Endodermal cell (in vitro differentiated cells): ENCODE data around the gene PHYKPL. TPM values are rescaled to one million over a fixed set of nuclear protein-coding genes. Genes with fewer than 3 reads are reported as not detected.
A peak's percentile ranks its signal among the peaks of the same experiment; 100 is the strongest.

Experiments
- DNase-seq: peaks from one replicate; pipeline ENCODE4 v3.0.0-alpha.2; 2017
- H3K27ac ChIP-seq: 2 replicates; pipeline ENCODE4 v1.5.1; 2013; ENCODE audit warnings: mild to moderate bottlenecking, low read depth, low read length, moderate library complexity
- H3K27me3 ChIP-seq: 2 replicates; pipeline ENCODE4 v1.6.1; 2013; ENCODE audit warnings: mild to moderate bottlenecking, low read length, moderate library complexity; ENCODE audit not compliant: insufficient read depth, control insufficient read depth, poor library complexity, severe bottlenecking
- H3K36me3 ChIP-seq: 2 replicates; pipeline ENCODE4 v1.7.0; 2013; ENCODE audit warnings: mild to moderate bottlenecking, low read length, moderate library complexity; ENCODE audit not compliant: control insufficient read depth, insufficient read depth
- H3K4me1 ChIP-seq: one replicate; pipeline ENCODE4 v1.7.0; 2013; ENCODE audit warnings: low read length; ENCODE audit not compliant: control insufficient read depth, insufficient read depth
- H3K4me3 ChIP-seq: 2 replicates; pipeline ENCODE4 v1.5.1; 2013; ENCODE audit warnings: mild to moderate bottlenecking, low read length, moderate library complexity
- H3K9ac ChIP-seq: 2 replicates; pipeline ENCODE4 v1.6.1; 2013; ENCODE audit warnings: mild to moderate bottlenecking, low read length, moderate library complexity; ENCODE audit not compliant: poor library complexity, severe bottlenecking; ENCODE audit errors: extremely low read depth
- H3K9me3 ChIP-seq: 2 replicates; pipeline ENCODE4 v1.6.1; 2013; ENCODE audit warnings: mild to moderate bottlenecking, low read length, moderate library complexity; ENCODE audit not compliant: control insufficient read depth
- H3K27ac Mint-ChIP-seq: 2 replicates; pipeline ENCODE4 v1.8.0; 2020; ENCODE audit warnings: mixed read lengths
- H3K27me3 Mint-ChIP-seq: 2 replicates; pipeline ENCODE4 v1.8.0; 2021; ENCODE audit warnings: mild to moderate bottlenecking, mixed read lengths; ENCODE audit not compliant: insufficient read depth
- H3K36me3 Mint-ChIP-seq: 2 replicates; pipeline ENCODE4 v1.8.0; 2020; ENCODE audit warnings: low read depth, mixed read lengths
- H3K4me1 Mint-ChIP-seq: 2 replicates; pipeline ENCODE4 v1.8.0; 2020; ENCODE audit warnings: mixed read lengths
- H3K4me3 Mint-ChIP-seq: 2 replicates; pipeline ENCODE4 v1.8.0; 2020; ENCODE audit warnings: mild to moderate bottlenecking, moderate library complexity, mixed read lengths
- H3K9me3 Mint-ChIP-seq: 2 replicates; pipeline ENCODE4 v1.8.0; 2020; ENCODE audit warnings: mild to moderate bottlenecking, mixed read lengths
- CTCF ChIP-seq: fragments of 200-600 bp; sonication (generic); conservative IDR thresholded peaks from 2 replicates; pipeline ENCODE4 v1.5.0; 2021; ENCODE audit warnings: antibody characterized with exemption, mild to moderate bottlenecking
- WGBS, 2 experiments: methylation state at CpG; one replicate each; pipeline versions ENCODE4 v1.1.5 to v1.1.7; 2013; ENCODE audit warnings: missing lambda C conversion rate in 2 of 2, mixed read lengths in 1 of 2; ENCODE audit not compliant: insufficient coverage in 1 of 2, insufficient read length in 1 of 2; 5-methylcytosine and 5-hydroxymethylcytosine counted together
- total RNA-seq, 2 donors: library from RNA; stranded (reverse); fragmentation: NEBNext Ultra II Directional in 1 of 2; extraction: Animal tissue kit (Norgen Biotek cat#: 25700) in 1 of 2; gene quantifications; 2 replicates in 1 of 2; 3 replicates in 1 of 2; pipeline ENCODE4 v1.2.1, GENCODE V29; 2021

PHYKPL gene
- total RNA-seq, 2 donors from 2014 or later = 59.9 to 82.5 TPM

- no peak for TF ChIP-seq CTCF
- Histone ChIP-seq H3K9me3 (no peaks in the 10 kb centered on the region), H3K27ac (peak overlapping the region; percentile 40), H3K9ac (no peak overlapping the region), H3K4me3 (no peak overlapping the region), H3K4me1 (no peaks in the 10 kb centered on the region), H3K36me3 (peaks cover 98% of the 10 kb centered on the region), H3K27me3 (no peaks in the 10 kb centered on the region)
- Mint-ChIP-seq H3K36me3 (peaks cover 83% of the 10 kb centered on the region), H3K9me3 (no peaks in the 10 kb centered on the region), H3K27ac (peak overlapping the region; percentile 72), H3K4me3 (no peak overlapping the region), H3K4me1 (peaks cover 4% of the 10 kb centered on the region), H3K27me3 (no peaks in the 10 kb centered on the region)
- DNase-seq = no peak
- WGBS, 2 experiments = 97 to 100% methylated on average over 1 to 3 of the region's 3 CpGs
These were observed 20.2 kb downstream of the PHYKPL start for GRCh38 chr5:178212241-178213002.

GRCh38 chr5:178211095-178212048 is 21.2 kb downstream of the PHYKPL start:
- Mint-ChIP-seq H3K9me3 (no peaks in the 10 kb centered on the region), H3K4me3 (no peak overlapping the region), H3K36me3 (peaks cover 83% of the 10 kb centered on the region), H3K27ac (peak overlapping the region; percentile 59), H3K27me3 (no peaks in the 10 kb centered on the region), H3K4me1 (peaks cover 12% of the 10 kb centered on the region)
- Histone ChIP-seq H3K36me3 (peaks cover 99% of the 10 kb centered on the region), H3K9ac (no peak overlapping the region), H3K9me3 (no peaks in the 10 kb centered on the region), H3K27ac (no peak overlapping the region), H3K27me3 (no peaks in the 10 kb centered on the region), H3K4me1 (no peaks in the 10 kb centered on the region), H3K4me3 (no peak overlapping the region)
- 95 to 98% methylated on average over 6 to 8 of the region's 8 CpGs for WGBS, 2 experiments
- no peak for TF ChIP-seq CTCF
- DNase-seq = peak; percentile 51

- peaks cover 85% of the 10 kb centered on the region for H3K36me3 Mint-ChIP-seq
These were observed 21.9 kb downstream of the PHYKPL start for GRCh38 chr5:178210686-178211085.

More at GRCh38 chr5:178210686-178211085, 21.9 kb downstream of the PHYKPL start:
- no peaks in the 10 kb centered on the region for H3K9me3 Mint-ChIP-seq
- 96 to 100% methylated on average over 2 to 5 of the region's 5 CpGs for WGBS, 2 experiments
- Histone ChIP-seq H3K9ac (no peak overlapping the region), H3K4me1 (no peaks in the 10 kb centered on the region), H3K9me3 (no peaks in the 10 kb centered on the region), H3K27ac (no peak overlapping the region), H3K36me3 (peaks cover 99% of the 10 kb centered on the region), H3K27me3 (no peaks in the 10 kb centered on the region), H3K4me3 (no peak overlapping the region)
- no peak for TF ChIP-seq CTCF
- no peak for DNase-seq
- H3K27ac Mint-ChIP-seq = no peak overlapping the region
- no peaks in the 10 kb centered on the region for H3K27me3 Mint-ChIP-seq
- peaks cover 15% of the 10 kb centered on the region for H3K4me1 Mint-ChIP-seq
- H3K4me3 Mint-ChIP-seq = no peak overlapping the region
